DND-41 (cell line): ENCODE measurements around the gene TNS1.

Experiments used
- CTCF ChIP-seq: IDR thresholded peaks from 2 replicates; pipeline ENCODE4 v1.5.1; 2012; ENCODE audit warnings: borderline replicate concordance, low read length, moderate library complexity, mild to moderate bottlenecking; ENCODE audit not compliant: poor library complexity, severe bottlenecking; ENCODE audit errors: extremely low read depth
- EZH2 ChIP-seq: IDR thresholded peaks from 3 replicates; pipeline ENCODE4 v1.6.1; 2012; ENCODE audit warnings: borderline replicate concordance, low read depth, mild to moderate bottlenecking, moderate library complexity, low read length, inconsistent platforms; ENCODE audit not compliant: severe bottlenecking

- TF ChIP-seq CTCF = no peak
- TF ChIP-seq EZH2 = no peak
Measured at GRCh38 chr2:217900780-217901360, 101.9 kb downstream of the TNS1 start.
